Liver (tissue), 9 donors: ENCODE measurements around the gene TPGS2. TPM values are rescaled to one million over a fixed set of nuclear protein-coding genes. Genes with fewer than 3 reads are reported as not detected.

ENCODE experiments used
- DNase-seq: peaks from one replicate; pipeline ENCODE4 v3.0.0-alpha.2; 2017; ENCODE audit warnings: low spot score
- H3K27ac ChIP-seq, 2 donors: one replicate each; pipeline ENCODE4 v1.7.0; 2013; ENCODE audit warnings: inconsistent platforms in 2 of 2, low read length in 2 of 2, control low read depth in 1 of 2, low read depth in 1 of 2, mild to moderate bottlenecking in 1 of 2
- H3K27me3 ChIP-seq, 4 donors: one replicate each; pipeline versions ENCODE4 v1.6.1 to v1.7.0; 2013; ENCODE audit warnings: low read length in 3 of 4, inconsistent platforms in 1 of 4, mild to moderate bottlenecking in 1 of 4, moderate library complexity in 1 of 4; ENCODE audit not compliant: control insufficient read depth in 4 of 4, insufficient read depth in 4 of 4
- H3K36me3 ChIP-seq, 4 donors: one replicate each; pipeline versions ENCODE4 v1.6.1 to v1.7.0; 2013; ENCODE audit warnings: low read length in 3 of 4, mild to moderate bottlenecking in 3 of 4, low read depth in 1 of 4, moderate library complexity in 1 of 4; ENCODE audit not compliant: control insufficient read depth in 4 of 4, insufficient read depth in 3 of 4
- H3K4me1 ChIP-seq, 4 donors: one replicate each; pipeline versions ENCODE4 v1.6.1 to v1.7.0; 2013; ENCODE audit warnings: low read length in 3 of 4, mild to moderate bottlenecking in 3 of 4, moderate library complexity in 1 of 4; ENCODE audit not compliant: control insufficient read depth in 4 of 4, insufficient read depth in 4 of 4
- H3K4me3 ChIP-seq, 3 donors: one replicate each; pipeline versions ENCODE4 v1.6.1 to v1.7.0; 2013; ENCODE audit warnings: low read length in 3 of 3, control low read depth in 1 of 3, low read depth in 1 of 3, mild to moderate bottlenecking in 1 of 3
- H3K9ac ChIP-seq, 2 donors: one replicate each; pipeline ENCODE4 v1.7.0; 2013; ENCODE audit warnings: low read length in 2 of 2, mild to moderate bottlenecking in 2 of 2, moderate library complexity in 2 of 2, control low read depth in 1 of 2, low read depth in 1 of 2
- H3K9me3 ChIP-seq, 4 donors: one replicate each; pipeline versions ENCODE4 v1.6.1 to v1.7.0; 2013; ENCODE audit warnings: low read length in 3 of 4; ENCODE audit not compliant: control insufficient read depth in 4 of 4
- ATF3 ChIP-seq: IDR thresholded peaks from 2 replicates; pipeline ENCODE4 v1.6.1; 2016; ENCODE audit warnings: antibody characterized with exemption
- CTCF ChIP-seq: fragments of 150-350 bp; IDR thresholded peaks from 2 replicates; pipeline ENCODE4 v1.5.1; 2017; ENCODE audit warnings: improper control_type of control experiment, low read depth, low read length; ENCODE audit not compliant: missing input control
- EGR1 ChIP-seq, 2 donors: IDR thresholded peaks; 2 replicates each; pipeline ENCODE4 v1.6.1; 2016 to 2018; ENCODE audit warnings: antibody characterized with exemption in 2 of 2, low read depth in 2 of 2
- FOXA1 ChIP-seq: IDR thresholded peaks from 2 replicates; pipeline ENCODE4 v1.6.1; 2016; ENCODE audit warnings: antibody characterized with exemption
- FOXA2 ChIP-seq: IDR thresholded peaks from 2 replicates; pipeline ENCODE4 v1.6.1; 2016; ENCODE audit warnings: antibody characterized with exemption
- GABPA ChIP-seq, 2 donors: IDR thresholded peaks in 1 of 2; conservative IDR thresholded peaks in 1 of 2; 2 replicates each; pipeline ENCODE4 v1.6.1; 2016; ENCODE audit warnings: antibody characterized with exemption in 2 of 2, mild to moderate bottlenecking in 1 of 2, moderate library complexity in 1 of 2
- HNF4A ChIP-seq, 2 donors: conservative IDR thresholded peaks; 2 replicates each; pipeline ENCODE4 v1.6.1; 2016; ENCODE audit warnings: antibody characterized with exemption in 2 of 2, mild to moderate bottlenecking in 2 of 2
- HNF4G ChIP-seq: IDR thresholded peaks from 2 replicates; pipeline ENCODE4 v1.6.1; 2016; ENCODE audit warnings: antibody characterized with exemption
- JUND ChIP-seq, 2 donors: IDR thresholded peaks; 2 replicates each; pipeline ENCODE4 v1.6.1; 2016; ENCODE audit warnings: antibody characterized with exemption in 2 of 2
- MAX ChIP-seq: IDR thresholded peaks from 2 replicates; pipeline ENCODE4 v1.6.1; 2016; ENCODE audit warnings: antibody characterized with exemption
- NR2F2 ChIP-seq: IDR thresholded peaks from 2 replicates; pipeline ENCODE4 v1.6.1; 2016; ENCODE audit warnings: antibody characterized with exemption
- RAD21 ChIP-seq, 2 donors: IDR thresholded peaks; 2 replicates each; pipeline ENCODE4 v1.6.1; 2016; ENCODE audit warnings: antibody characterized with exemption in 2 of 2, mild to moderate bottlenecking in 2 of 2
- REST ChIP-seq: IDR thresholded peaks from 2 replicates; pipeline ENCODE4 v1.6.1; 2016; ENCODE audit warnings: antibody characterized with exemption, mild to moderate bottlenecking
- RXRA ChIP-seq, 2 donors: IDR thresholded peaks; 2 replicates each; pipeline ENCODE4 v1.6.1; 2017 to 2018; ENCODE audit warnings: antibody characterized with exemption in 2 of 2, mild to moderate bottlenecking in 1 of 2
- SP1 ChIP-seq: IDR thresholded peaks from 2 replicates; pipeline ENCODE4 v1.6.1; 2018; ENCODE audit warnings: antibody characterized with exemption, mild to moderate bottlenecking
- TAF1 ChIP-seq: conservative IDR thresholded peaks from 2 replicates; pipeline ENCODE4 v1.6.1; 2016; ENCODE audit warnings: antibody characterized with exemption, mild to moderate bottlenecking
- YY1 ChIP-seq: IDR thresholded peaks from 2 replicates; pipeline ENCODE4 v1.6.1; 2016; ENCODE audit warnings: antibody characterized with exemption, mild to moderate bottlenecking
- ZBTB33 ChIP-seq: IDR thresholded peaks from 2 replicates; pipeline ENCODE4 v1.6.1; 2016; ENCODE audit warnings: antibody characterized with exemption
- WGBS: extraction: QIAGEN DNeasy Blood & Tissue Kit; methylation state at CpG from one replicate; pipeline ENCODE4 v1.1.7; 2013; 5-methylcytosine and 5-hydroxymethylcytosine counted together
- polyA plus RNA-seq, 2 donors: library from polyadenylated mRNA; stranded (reverse) in 1 of 2; unstranded in 1 of 2; fragments of 200-250 nt in 1 of 2; fragments of >200 nt in 1 of 2; fragmentation: Nextera tagmentation in 1 of 2; extraction: Ambion mirVana in 1 of 2; gene quantifications; one replicate each; pipeline versions ENCODE4 v1.2.1 to v1.2.3, GENCODE V29; 2013 to 2015
- total RNA-seq, 2 donors: library from RNA; depleted of rRNA; stranded (reverse); fragments of >200 nt; gene quantifications; one replicate each; pipeline ENCODE4 v1.2.3, GENCODE V29; 2014
- donor health status: healthy.
- donor health status: healthy.
- donor health status: healthy.
- donor health status: healthy.
- donor health status: healthy.

Gene TPGS2
- total and polyA plus RNA-seq, 4 donors: 20.2 to 57.4 (median 21.2) TPM

- no peak for TF ChIP-seq ATF3
- no peak for TF ChIP-seq GABPA (IDR thresholded peaks at IDR 0.05 in 1 of 2, conservative IDR thresholded peaks at IDR 0.05 in 1 of 2)
- TF ChIP-seq MAX: no peak
- no peak for TF ChIP-seq HNF4A (conservative IDR thresholded peaks at IDR 0.05)
- no peak for TF ChIP-seq FOXA2
- TF ChIP-seq TAF1: no peak
- TF ChIP-seq FOXA1: no peak
Measured at GRCh38 chr18:36843199-36843598, 14.4 kb upstream of the TPGS2 start (continued).

GRCh38 chr18:36839835-36840234 lies 11.0 kb upstream of the TPGS2 start:
- TF ChIP-seq FOXA2 (no peak), RAD21 (IDR thresholded peaks at IDR 0.05) (no peak), NR2F2 (no peak), CTCF (no peak), GABPA (IDR thresholded peaks at IDR 0.05 in 1 of 2, conservative IDR thresholded peaks at IDR 0.05 in 1 of 2) (no peak), TAF1 (no peak), MAX (no peak), FOXA1 (no peak), RXRA (IDR thresholded peaks at IDR 0.05) (no peak)
- peaks cover 0 to 8% (median 0%) of the 10 kb centered on the region in 4 donors for H3K4me1 ChIP-seq
- 94% methylated on average over 4 of the region's 4 CpGs for WGBS
- H3K9me3 ChIP-seq: no peaks in the 10 kb centered on the region
- peaks cover 0 to 6% (median 2%) of the 10 kb centered on the region in 4 donors for H3K36me3 ChIP-seq
- DNase-seq: no peak
- no peak overlapping the region for H3K9ac ChIP-seq
- H3K4me3 ChIP-seq: no peak overlapping the region
- no peak overlapping the region for H3K27ac ChIP-seq
- no peaks in the 10 kb centered on the region for H3K27me3 ChIP-seq

- Histone ChIP-seq H3K27me3 (no peaks in the 10 kb centered on the region), H3K36me3 (peaks cover 0 to 4% (median 0%) of the 10 kb centered on the region in 4 donors), H3K4me3 (no peak overlapping the region), H3K9me3 (no peaks in the 10 kb centered on the region), H3K9ac (no peak overlapping the region), H3K4me1 (no peaks in the 10 kb centered on the region), H3K27ac (no peak overlapping the region)
- TF ChIP-seq HNF4A (conservative IDR thresholded peaks at IDR 0.05) (no peak), NR2F2 (no peak), GABPA (IDR thresholded peaks at IDR 0.05 in 1 of 2, conservative IDR thresholded peaks at IDR 0.05 in 1 of 2) (no peak), YY1 (no peak), ZBTB33 (no peak), TAF1 (no peak), EGR1 (IDR thresholded peaks at IDR 0.05; ENCODE audit: low read depth in 2 of 2) (no peak), FOXA1 (no peak), RXRA (IDR thresholded peaks at IDR 0.05) (no peak), SP1 (no peak), REST (no peak), FOXA2 (no peak), ATF3 (no peak), JUND (IDR thresholded peaks at IDR 0.05) (no peak), MAX (no peak), CTCF (no peak), HNF4G (no peak), RAD21 (IDR thresholded peaks at IDR 0.05) (no peak)
- WGBS: 94% methylated on average over 1 of the region's 1 CpG
- DNase-seq: no peak
Measured at GRCh38 chr18:36835927-36836326, 7.1 kb upstream of the TPGS2 start.
